H9 (cell line): ENCODE data around the gene TM9SF1. TPM values are rescaled to one million over a fixed set of nuclear protein-coding genes. Genes with fewer than 3 reads are reported as not detected.

Experiments used
- DNase-seq: peaks from one replicate; pipeline ENCODE4 v3.0.0-alpha.2; 2017
- H2AFZ ChIP-seq: one replicate; pipeline ENCODE4 v1.6.1; 2013; ENCODE audit warnings: mild to moderate bottlenecking, low read length, control low read depth, moderate library complexity
- H2AK5ac ChIP-seq: 2 replicates; pipeline ENCODE4 v1.6.1; 2013; ENCODE audit warnings: low read length, control low read depth, mixed read lengths; ENCODE audit not compliant: insufficient read length
- H2BK120ac ChIP-seq: one replicate; pipeline ENCODE4 v1.6.1; 2013; ENCODE audit warnings: low read depth, mild to moderate bottlenecking, low read length, control low read depth, inconsistent platforms; ENCODE audit not compliant: poor library complexity, severe bottlenecking
- H2BK12ac ChIP-seq: 2 replicates; pipeline ENCODE4 v1.6.1; 2013; ENCODE audit warnings: low read length, control low read depth, mixed read lengths, low read depth; ENCODE audit not compliant: insufficient read length
- H2BK15ac ChIP-seq: 2 replicates; pipeline ENCODE4 v1.6.1; 2013; ENCODE audit warnings: low read depth, low read length, control low read depth
- H2BK20ac ChIP-seq: one replicate; pipeline ENCODE4 v1.6.1; 2013; ENCODE audit warnings: low read depth, mild to moderate bottlenecking, low read length, control low read depth, inconsistent platforms; ENCODE audit not compliant: poor library complexity, severe bottlenecking
- H2BK5ac ChIP-seq: 2 replicates; pipeline ENCODE4 v1.6.1; 2013; ENCODE audit warnings: low read length, control low read depth, mixed read lengths; ENCODE audit not compliant: insufficient read length
- H3K14ac ChIP-seq: 2 replicates; pipeline ENCODE4 v1.6.1; 2013; ENCODE audit warnings: low read length, control low read depth; ENCODE audit not compliant: insufficient read depth
- H3K18ac ChIP-seq: 2 replicates; pipeline ENCODE4 v1.6.1; 2013; ENCODE audit warnings: low read depth, mild to moderate bottlenecking, mixed read lengths, low read length, control low read depth; ENCODE audit not compliant: insufficient read length
- H3K23ac ChIP-seq: 2 replicates; pipeline ENCODE4 v1.6.1; 2013; ENCODE audit warnings: low read length, control low read depth, mixed read lengths, low read depth; ENCODE audit not compliant: insufficient read length
- H3K23me2 ChIP-seq: 2 replicates; pipeline ENCODE4 v1.6.1; 2013; ENCODE audit warnings: low read depth, mild to moderate bottlenecking, mixed read lengths, low read length, control low read depth; ENCODE audit not compliant: insufficient read length, poor library complexity, severe bottlenecking
- H3K27ac ChIP-seq: 2 replicates; pipeline ENCODE4 v1.5.1; 2013; ENCODE audit warnings: low read length, control low read depth, mixed read lengths, low read depth; ENCODE audit not compliant: insufficient read length
- H3K27me3 ChIP-seq: 2 replicates; pipeline ENCODE4 v1.6.1; 2013; ENCODE audit warnings: low read length, control low read depth, inconsistent platforms; ENCODE audit not compliant: insufficient read depth
- H3K4ac ChIP-seq: 2 replicates; pipeline ENCODE4 v1.6.1; 2013; ENCODE audit warnings: low read depth, mild to moderate bottlenecking, control low read depth, inconsistent platforms, low read length, moderate library complexity
- H3K4me1 ChIP-seq: 2 replicates; pipeline ENCODE4 v1.6.1; 2013; ENCODE audit warnings: low read length, control low read depth, inconsistent platforms; ENCODE audit not compliant: insufficient read depth
- H3K4me2 ChIP-seq: 2 replicates; pipeline ENCODE4 v1.6.1; 2013; ENCODE audit warnings: low read length, control low read depth, mixed read lengths; ENCODE audit not compliant: insufficient read length, insufficient read depth
- H3K56ac ChIP-seq: 2 replicates; pipeline ENCODE4 v1.6.1; 2013; ENCODE audit warnings: low read depth, mild to moderate bottlenecking, mixed read lengths, low read length, control low read depth; ENCODE audit not compliant: insufficient read length
- H3K79me1 ChIP-seq: 2 replicates; pipeline ENCODE4 v1.6.1; 2013; ENCODE audit warnings: low read depth, mild to moderate bottlenecking, moderate library complexity, low read length, control low read depth, inconsistent platforms; ENCODE audit not compliant: insufficient read depth, poor library complexity, severe bottlenecking
- H3K79me2 ChIP-seq: 2 replicates; pipeline ENCODE4 v1.6.1; 2013; ENCODE audit warnings: low read length, control low read depth, inconsistent platforms; ENCODE audit not compliant: insufficient read depth
- H3K9ac ChIP-seq: 2 replicates; pipeline ENCODE4 v1.6.1; 2013; ENCODE audit warnings: low read length, control low read depth, mixed read lengths; ENCODE audit not compliant: insufficient read length; ENCODE audit errors: extremely low read depth
- H3K9me3 ChIP-seq: one replicate; pipeline ENCODE4 v1.6.1; 2013; ENCODE audit warnings: low read depth, low read length, inconsistent platforms; ENCODE audit not compliant: control insufficient read depth
- H3T11ph ChIP-seq: one replicate; pipeline ENCODE4 v1.6.1; 2013; ENCODE audit warnings: mild to moderate bottlenecking, low read length, control low read depth, inconsistent platforms
- H4K20me1 ChIP-seq: one replicate; pipeline ENCODE4 v1.6.1; 2013; ENCODE audit not compliant: control insufficient read depth, insufficient read length, insufficient read depth
- H4K5ac ChIP-seq: 2 replicates; pipeline ENCODE4 v1.6.1; 2013; ENCODE audit warnings: low read depth, mild to moderate bottlenecking, mixed read lengths, low read length, control low read depth; ENCODE audit not compliant: insufficient read length
- H4K8ac ChIP-seq: replicated peaks from 2 replicates; pipeline ENCODE4 v1.6.1; 2013; ENCODE audit warnings: low read length, control low read depth, mixed read lengths, low read depth; ENCODE audit not compliant: insufficient read length
- H4K91ac ChIP-seq: 2 replicates; pipeline ENCODE4 v1.6.1; 2013; ENCODE audit warnings: low read depth, mild to moderate bottlenecking, moderate library complexity, mixed read lengths, low read length, control low read depth; ENCODE audit not compliant: insufficient read length
- H3K27ac Mint-ChIP-seq, 3 experiments: 2 replicates in 2 of 3; 3 replicates in 1 of 3; pipeline ENCODE4 v1.8.0; 2020 to 2021; ENCODE audit warnings: mixed read lengths in 3 of 3, mild to moderate bottlenecking in 1 of 3, moderate library complexity in 1 of 3
- H3K27me3 Mint-ChIP-seq: 2 replicates; pipeline ENCODE4 v1.8.0; 2021; ENCODE audit warnings: low read depth, mild to moderate bottlenecking, moderate library complexity, mixed read lengths
- H3K36me3 Mint-ChIP-seq, 3 experiments: 2 replicates in 2 of 3; 3 replicates in 1 of 3; pipeline ENCODE4 v1.8.0; 2020 to 2021; ENCODE audit warnings: low read depth in 3 of 3, mixed read lengths in 3 of 3; ENCODE audit not compliant: insufficient read depth in 1 of 3
- H3K4me1 Mint-ChIP-seq, 2 experiments: 2 replicates each; pipeline ENCODE4 v1.8.0; 2020; ENCODE audit warnings: mixed read lengths in 2 of 2
- H3K4me3 Mint-ChIP-seq, 2 experiments: 2 replicates in 1 of 2; 3 replicates in 1 of 2; pipeline ENCODE4 v1.8.0; 2020 to 2021; ENCODE audit warnings: mild to moderate bottlenecking in 2 of 2, mixed read lengths in 2 of 2, moderate library complexity in 1 of 2
- H3K9me3 Mint-ChIP-seq, 2 experiments: 2 replicates in 1 of 2; 3 replicates in 1 of 2; pipeline ENCODE4 v1.8.0; 2020; ENCODE audit warnings: mild to moderate bottlenecking in 2 of 2, mixed read lengths in 2 of 2, moderate library complexity in 1 of 2
- CTCF ChIP-seq: fragments of 200-600 bp; sonication (generic); conservative IDR thresholded peaks from 3 replicates; pipeline ENCODE4 v1.8.0; 2021; ENCODE audit warnings: antibody characterized with exemption, mild to moderate bottlenecking
- WGBS: extraction: QIAGEN DNeasy Blood & Tissue Kit; methylation state at CpG from one replicate; pipeline ENCODE4 v1.1.7; 2013; ENCODE audit warnings: missing lambda C conversion rate, low lambda C conversion rate, mixed read lengths; ENCODE audit not compliant: insufficient read length; ENCODE audit errors: extremely low coverage; 5-methylcytosine and 5-hydroxymethylcytosine counted together
- total RNA-seq: library from RNA; stranded (reverse); gene quantifications from 2 replicates; pipeline ENCODE4 v1.2.1, GENCODE V29; 2021

The TM9SF1 gene
- total RNA-seq, 1 experiment from 2014 or later = 31.6 TPM

GRCh38 chr14:24150567-24150966, 44.7 kb downstream of the TM9SF1 start:
- H2BK12ac ChIP-seq = no peak overlapping the region
- no peak overlapping the region for H3K18ac ChIP-seq
- H3K9me3 ChIP-seq = no peaks in the 10 kb centered on the region
- no peak overlapping the region for H3K27ac ChIP-seq
- H2AK5ac ChIP-seq = no peak overlapping the region
- no peak overlapping the region for H3K56ac ChIP-seq
- Mint-ChIP-seq H3K4me3 (no peak overlapping the region), H3K36me3 (peaks cover 31 to 65% (median 58%) of the 10 kb centered on the region in 3 experiments), H3K27me3 (no peaks in the 10 kb centered on the region), H3K4me1 (peaks cover 17 to 20% of the 10 kb centered on the region in 2 experiments), H3K9me3 (no peaks in the 10 kb centered on the region), H3K27ac (no peak overlapping the region; a peak in 1 of 7 replicates)
- no peaks in the 10 kb centered on the region for H3K27me3 ChIP-seq
- no peak overlapping the region for H3T11ph ChIP-seq
- H3K9ac ChIP-seq = no peak overlapping the region
- no peak overlapping the region for H2AFZ ChIP-seq
- no peak overlapping the region for H4K8ac ChIP-seq
- no peaks in the 10 kb centered on the region for H4K20me1 ChIP-seq
- H3K79me2 ChIP-seq = peaks cover 8% of the 10 kb centered on the region; the same call in 1 of the 2 replicates
- no CpG with 5 or more reads among the region's 9 CpGs for WGBS
- no peak overlapping the region for H3K4me2 ChIP-seq
- H3K79me1 ChIP-seq = peaks cover 4% of the 10 kb centered on the region
- H3K23ac ChIP-seq = no peak overlapping the region
- no peaks in the 10 kb centered on the region for H3K4me1 ChIP-seq
- no peak overlapping the region for H2BK15ac ChIP-seq
- H4K91ac ChIP-seq = no peak overlapping the region
- peaks cover 19% of the 10 kb centered on the region for H3K23me2 ChIP-seq
- no peak overlapping the region for H3K14ac ChIP-seq
- TF ChIP-seq CTCF = no peak
- DNase-seq = no peak
- no peak overlapping the region for H2BK20ac ChIP-seq
- no peak overlapping the region for H2BK120ac ChIP-seq
- no peak overlapping the region for H3K4ac ChIP-seq
- no peak overlapping the region for H2BK5ac ChIP-seq
- H4K5ac ChIP-seq = no peak overlapping the region
